Erythroblast (primary cell): ENCODE measurements around the gene HACD2.

Experiments used
- DNase-seq, 2 experiments: peaks; one replicate each; lab custom pipeline; 2025; lab: John Stamatoyannopoulos, UW
- GATA1 ChIP-seq: IDR thresholded peaks from 2 replicates; pipeline ENCODE4 v1.6.1; 2011; ENCODE audit warnings: low read depth, mild to moderate bottlenecking, control low read depth, low read length, moderate library complexity
- POLR2A ChIP-seq: IDR thresholded peaks from 2 replicates; pipeline ENCODE4 v1.6.1; 2011; ENCODE audit warnings: mild to moderate bottlenecking, low read length

HACD2 gene

GRCh38 chr3:123568875-123569274 is 16.0 kb downstream of the HACD2 start:
- DNase-seq = peak; percentile 26 to 65
- no peak for TF ChIP-seq GATA1
- no peak for TF ChIP-seq POLR2A

- no peak for DNase-seq
- TF ChIP-seq POLR2A (no peak), GATA1 (no peak)
These were observed 16.8 kb downstream of the HACD2 start for GRCh38 chr3:123568034-123568433.

- TF ChIP-seq GATA1 (no peak), POLR2A (no peak)
- no peak for DNase-seq
These were observed 20.8 kb downstream of the HACD2 start for GRCh38 chr3:123564056-123564455.

- TF ChIP-seq POLR2A = no peak
- no peak for TF ChIP-seq GATA1
- no peak for DNase-seq
These were observed 22.3 kb downstream of the HACD2 start for GRCh38 chr3:123562547-123562946.

- TF ChIP-seq GATA1 (no peak), POLR2A (no peak)
- DNase-seq = no peak
These were observed 23.7 kb downstream of the HACD2 start for GRCh38 chr3:123561188-123561587.

GRCh38 chr3:123559040-123559861 is 25.6 kb downstream of the HACD2 start:
- peak; percentile 59 to 77 for DNase-seq
- no peak for TF ChIP-seq POLR2A
- no peak for TF ChIP-seq GATA1

- DNase-seq = no peak
- TF ChIP-seq GATA1 = no peak
- TF ChIP-seq POLR2A = no peak
These were observed 31.3 kb downstream of the HACD2 start for GRCh38 chr3:123553536-123553935.

GRCh38 chr3:123552768-123553167 is 32.1 kb downstream of the HACD2 start:
- TF ChIP-seq GATA1 = no peak
- TF ChIP-seq POLR2A = no peak
- peak in 1 of 2 experiments; percentile 4 for DNase-seq

- TF ChIP-seq POLR2A (no peak), GATA1 (no peak)
- DNase-seq = no peak
These were observed 32.6 kb downstream of the HACD2 start for GRCh38 chr3:123552095-123552714.

GRCh38 chr3:123547881-123548519 is 36.9 kb downstream of the HACD2 start:
- DNase-seq = no peak
- TF ChIP-seq GATA1 (no peak), POLR2A (no peak)

GRCh38 chr3:123546133-123546755 is 38.6 kb downstream of the HACD2 start:
- no peak for DNase-seq
- TF ChIP-seq POLR2A (no peak), GATA1 (no peak)

GRCh38 chr3:123543950-123544349 is 40.9 kb downstream of the HACD2 start:
- no peak for DNase-seq
- TF ChIP-seq GATA1 (no peak), POLR2A (no peak)

GRCh38 chr3:123540285-123540684 is 44.6 kb downstream of the HACD2 start:
- no peak for TF ChIP-seq POLR2A
- no peak for TF ChIP-seq GATA1
- DNase-seq = no peak
